Upper lobe of right lung (tissue), 1 donor: Measurements from ENCODE around the gene H1-8. TPM values are rescaled to one million over a fixed set of nuclear protein-coding genes. Genes with fewer than 3 reads are reported as not detected.
"Not testable (repeated sequence)": the region's sequence is repeated elsewhere in the genome, so short reads cannot be mapped to it uniquely, and the experiment has no call there.

Source experiments
- ATAC-seq: fragments of 200-7000 bp; cut with Tn5 transposase; one replicate; pipeline ENCODE4 v1.9.1; 2020; ENCODE audit warnings: mild to moderate bottlenecking, moderate library complexity
- DNase-seq: peaks from one replicate; pipeline ENCODE4 v3.0.0-alpha.2; 2020
- H3K27ac ChIP-seq: fragments of 200-600 bp; one replicate; pipeline ENCODE4 v1.8.0; 2022
- H3K27me3 ChIP-seq: fragments of 200-600 bp; one replicate; pipeline ENCODE4 v1.8.0; 2022; ENCODE audit warnings: mild to moderate bottlenecking
- H3K36me3 ChIP-seq: fragments of 200-600 bp; one replicate; pipeline ENCODE4 v1.8.0; 2022
- H3K4me1 ChIP-seq: fragments of 200-600 bp; one replicate; pipeline ENCODE4 v1.8.0; 2022
- H3K4me3 ChIP-seq: fragments of 200-600 bp; one replicate; pipeline ENCODE4 v1.8.0; 2022; ENCODE audit warnings: mild to moderate bottlenecking
- H3K9me3 ChIP-seq: fragments of 200-600 bp; one replicate; pipeline ENCODE4 v1.8.0; 2022
- intact Hi-C: fragments of 100-400 bp; cut with DNase I; formaldehyde crosslinking; loops from one replicate; pipeline ENCODE4 v1.11.0; 2022
- long read RNA-seq: library from polyadenylated mRNA; unstranded; transcript quantifications from one replicate; pipeline ENCODE4 v2.0.0, GENCODE V29; 2021
- total RNA-seq: library from RNA; stranded (reverse); fragmentation: NEBNext Ultra II Directional; extraction: Animal tissue kit (Norgen Biotek cat#: 25700); gene quantifications from one replicate; pipeline ENCODE4 v1.2.1, GENCODE V29; 2021
- TF ChIP-seq, protein P1 (sequence below): fragments of 200-600 bp; IDR thresholded peaks from one replicate; pipeline ENCODE4 v1.8.0; 2022; ENCODE audit warnings: antibody characterized with exemption
- donor health status: DM: no; HTN: yes; CAD: no; lungs with severe emphysema.

Gene H1-8
- total RNA-seq = not detected
- long read RNA-seq = 0 reads

DNA sequence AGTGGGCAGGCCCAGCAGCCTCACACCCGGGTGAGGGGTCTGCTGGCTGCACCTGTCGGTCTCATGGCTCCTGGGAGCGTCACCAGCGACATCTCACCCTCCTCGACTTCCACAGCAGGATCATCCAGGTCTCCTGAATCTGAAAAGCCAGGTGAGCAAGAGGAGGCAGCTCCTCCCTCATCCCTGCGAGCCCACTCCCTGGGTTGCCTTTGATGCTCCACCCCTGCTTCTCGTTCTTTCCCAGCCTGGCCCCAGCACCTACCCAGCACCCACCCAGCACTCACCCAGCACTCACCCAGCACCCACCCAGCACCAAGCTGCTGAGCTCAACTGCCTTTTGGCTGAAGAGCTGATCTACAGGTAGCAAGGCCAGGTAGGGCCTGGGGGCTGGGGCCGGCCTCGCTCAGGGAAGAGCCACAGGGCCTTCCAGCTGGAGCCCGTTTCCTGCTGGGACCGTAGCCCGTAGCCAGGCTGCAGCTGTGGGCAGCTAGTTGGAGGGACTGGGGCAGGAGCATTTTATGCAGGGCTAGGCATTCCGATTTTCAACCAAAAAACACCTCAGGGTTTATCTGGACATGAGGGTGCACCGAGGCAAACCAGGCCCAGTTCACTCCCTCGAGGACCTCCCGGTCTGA is at the start of gene H1-8:
TSS of gene H1-8 (plus strand) at position 20 of the 635 bp plus-strand sequence. CDS start at position 64, 44 bp downstream.
- no peaks in the 10 kb centered on the region for H3K9me3 ChIP-seq
- TF ChIP-seq, protein P1, sequence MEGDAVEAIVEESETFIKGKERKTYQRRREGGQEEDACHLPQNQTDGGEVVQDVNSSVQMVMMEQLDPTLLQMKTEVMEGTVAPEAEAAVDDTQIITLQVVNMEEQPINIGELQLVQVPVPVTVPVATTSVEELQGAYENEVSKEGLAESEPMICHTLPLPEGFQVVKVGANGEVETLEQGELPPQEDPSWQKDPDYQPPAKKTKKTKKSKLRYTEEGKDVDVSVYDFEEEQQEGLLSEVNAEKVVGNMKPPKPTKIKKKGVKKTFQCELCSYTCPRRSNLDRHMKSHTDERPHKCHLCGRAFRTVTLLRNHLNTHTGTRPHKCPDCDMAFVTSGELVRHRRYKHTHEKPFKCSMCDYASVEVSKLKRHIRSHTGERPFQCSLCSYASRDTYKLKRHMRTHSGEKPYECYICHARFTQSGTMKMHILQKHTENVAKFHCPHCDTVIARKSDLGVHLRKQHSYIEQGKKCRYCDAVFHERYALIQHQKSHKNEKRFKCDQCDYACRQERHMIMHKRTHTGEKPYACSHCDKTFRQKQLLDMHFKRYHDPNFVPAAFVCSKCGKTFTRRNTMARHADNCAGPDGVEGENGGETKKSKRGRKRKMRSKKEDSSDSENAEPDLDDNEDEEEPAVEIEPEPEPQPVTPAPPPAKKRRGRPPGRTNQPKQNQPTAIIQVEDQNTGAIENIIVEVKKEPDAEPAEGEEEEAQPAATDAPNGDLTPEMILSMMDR = no peak
- H3K36me3 ChIP-seq = no peaks in the 10 kb centered on the region
- H3K27me3 ChIP-seq = no peaks in the 10 kb centered on the region
- ATAC-seq (no peak), DNase-seq (no peak)
- no peak within 1 kb of the TSS for H3K4me3 ChIP-seq
- intact Hi-C loops = no loop called here
- no peak within 1 kb of the TSS for H3K27ac ChIP-seq
- no peaks in the 10 kb centered on the region for H3K4me1 ChIP-seq

- no peak overlapping the region for H3K4me3 ChIP-seq
- peaks cover 9% of the 10 kb centered on the region for H3K36me3 ChIP-seq
- ATAC-seq = no peak
- H3K9me3 ChIP-seq = no peaks in the 10 kb centered on the region
- TF ChIP-seq, protein P1 = no peak
- H3K27ac ChIP-seq = no peak overlapping the region
- intact Hi-C loops = loop anchor here (10.0 kb wide), 1 partner anchor 102 kb away; no protein-coding TSS in a partner anchor
- DNase-seq = no peak
- peaks cover 17% of the 10 kb centered on the region for H3K4me1 ChIP-seq
- H3K27me3 ChIP-seq = no peaks in the 10 kb centered on the region
Observed at GRCh38 chr3:129493206-129493605, 49.8 kb upstream of the H1-8 start.

DNA sequence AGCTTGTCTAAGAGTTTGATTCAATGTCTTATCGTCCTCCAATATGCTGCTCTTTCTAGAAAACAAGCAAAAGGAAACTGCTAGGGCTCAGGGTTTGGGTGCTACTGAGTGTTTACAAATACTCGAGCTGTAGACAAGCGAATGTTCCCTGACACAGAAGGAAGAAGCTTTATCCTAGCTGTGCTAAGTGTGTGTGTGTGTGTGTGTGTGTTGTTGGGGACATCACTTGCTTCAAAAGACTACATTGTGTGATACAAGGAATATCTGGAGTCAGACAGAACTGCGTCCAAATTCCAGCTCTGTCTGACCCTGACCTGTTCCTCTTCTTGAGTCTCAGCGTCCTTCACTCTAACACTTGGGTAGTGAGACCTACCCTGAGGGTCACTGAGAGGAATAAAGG is 48.5 kb upstream of the H1-8 start:
- not testable (repeated sequence) for ATAC-seq, H3K36me3 ChIP-seq, DNase-seq, H3K4me3 ChIP-seq, H3K27me3 ChIP-seq, H3K9me3 ChIP-seq
- Histone ChIP-seq H3K27ac (peak overlapping the region; percentile 71), H3K4me1 (peaks cover 24% of the 10 kb centered on the region)
- intact Hi-C loops = loop anchor here (10.0 kb wide), 1 partner anchor 100 kb away; no protein-coding TSS in a partner anchor

GRCh38 chr3:129495006-129495639 is 47.9 kb upstream of the H1-8 start:
- Histone ChIP-seq H3K4me1 (peaks cover 24% of the 10 kb centered on the region), H3K27ac (peak overlapping the region; percentile 71)
- not testable (repeated sequence) for H3K9me3 ChIP-seq, DNase-seq, ATAC-seq, H3K4me3 ChIP-seq, H3K36me3 ChIP-seq, H3K27me3 ChIP-seq
- intact Hi-C loops = loop anchor here (10.0 kb wide), 1 partner anchor 100 kb away; no protein-coding TSS in a partner anchor

DNA sequence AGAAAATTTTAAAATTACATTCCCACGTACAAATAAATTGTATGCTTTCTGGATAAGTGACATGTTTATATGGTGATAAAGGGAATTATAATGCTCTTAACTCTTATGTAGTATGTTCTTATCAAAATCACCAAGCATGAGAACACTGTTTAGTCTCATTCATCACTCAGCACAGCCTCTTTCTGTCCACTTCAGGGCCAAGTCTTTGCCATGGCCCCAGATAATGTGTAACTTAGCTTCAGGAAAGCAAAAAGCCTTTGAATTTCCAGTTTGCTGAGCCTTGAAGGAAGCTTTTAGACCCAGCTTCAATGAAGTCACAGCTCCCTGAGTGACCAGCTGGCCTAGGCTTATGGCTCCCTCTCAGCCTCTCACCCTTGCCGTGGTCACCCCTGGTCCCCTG is 45.1 kb upstream of the H1-8 start:
- not testable (repeated sequence) for H3K36me3 ChIP-seq, DNase-seq, H3K27me3 ChIP-seq, ATAC-seq, H3K9me3 ChIP-seq, H3K4me3 ChIP-seq
- intact Hi-C loops = loop anchor here (10.0 kb wide), 1 partner anchor 97 kb away; no protein-coding TSS in a partner anchor
- H3K4me1 ChIP-seq = peaks cover 20% of the 10 kb centered on the region
- H3K27ac ChIP-seq = peak overlapping the region; percentile 68

GRCh38 chr3:129498603-129499488 is 44.1 kb upstream of the H1-8 start:
- not testable (repeated sequence) for H3K36me3 ChIP-seq, H3K4me3 ChIP-seq, H3K9me3 ChIP-seq, DNase-seq, H3K27me3 ChIP-seq
- peak; percentile 17 for ATAC-seq
- intact Hi-C loops = loop anchor here (10.0 kb wide), 1 partner anchor 96 kb away; no protein-coding TSS in a partner anchor
- Histone ChIP-seq H3K4me1 (peaks cover 19% of the 10 kb centered on the region), H3K27ac (peak overlapping the region; percentile 68)

DNA sequence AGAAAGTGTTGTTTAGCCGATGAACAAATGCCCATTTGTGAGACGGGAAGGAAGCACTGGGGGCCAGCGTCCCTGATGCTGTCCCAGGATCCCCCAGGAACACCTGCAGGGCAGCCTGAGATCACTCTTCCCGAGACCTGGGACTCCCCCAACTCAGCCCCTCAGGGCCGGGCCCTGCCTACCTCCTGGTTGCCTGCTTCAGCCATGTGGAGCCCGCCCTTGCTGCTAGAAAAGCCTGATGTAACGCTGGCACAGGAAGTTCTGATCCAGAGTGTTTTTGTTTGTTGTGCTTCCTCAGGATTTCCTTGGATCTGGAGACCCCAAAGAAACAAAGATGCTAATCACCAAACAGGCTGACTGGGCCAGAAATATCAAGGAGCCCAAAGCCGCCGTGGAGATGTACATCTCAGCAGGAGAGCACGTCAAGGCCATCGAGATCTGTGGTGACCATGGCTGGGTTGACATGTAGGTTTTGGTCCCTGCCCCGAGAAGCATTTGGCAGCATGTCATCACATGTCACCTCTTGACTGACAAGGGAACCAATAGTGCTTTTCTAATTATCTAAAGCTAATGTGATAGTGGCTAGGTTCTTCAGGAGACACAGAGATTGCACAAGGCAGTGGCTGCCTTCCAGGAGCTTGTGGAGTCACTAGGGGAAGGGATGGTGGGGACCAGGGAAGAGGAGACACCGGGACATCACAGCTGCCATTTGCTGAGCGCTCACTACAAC is 43.2 kb upstream of the H1-8 start:
- Histone ChIP-seq H3K27ac (peak overlapping the region; percentile 68), H3K4me1 (peaks cover 12% of the 10 kb centered on the region)
- ATAC-seq = peak; percentile 36
- not testable (repeated sequence) for H3K36me3 ChIP-seq, H3K9me3 ChIP-seq, H3K4me3 ChIP-seq, DNase-seq, H3K27me3 ChIP-seq
- intact Hi-C loops = loop anchor here (10.0 kb wide), 1 partner anchor 95 kb away; no protein-coding TSS in a partner anchor
